ENCODE data around the gene FANK1.

DNA sequence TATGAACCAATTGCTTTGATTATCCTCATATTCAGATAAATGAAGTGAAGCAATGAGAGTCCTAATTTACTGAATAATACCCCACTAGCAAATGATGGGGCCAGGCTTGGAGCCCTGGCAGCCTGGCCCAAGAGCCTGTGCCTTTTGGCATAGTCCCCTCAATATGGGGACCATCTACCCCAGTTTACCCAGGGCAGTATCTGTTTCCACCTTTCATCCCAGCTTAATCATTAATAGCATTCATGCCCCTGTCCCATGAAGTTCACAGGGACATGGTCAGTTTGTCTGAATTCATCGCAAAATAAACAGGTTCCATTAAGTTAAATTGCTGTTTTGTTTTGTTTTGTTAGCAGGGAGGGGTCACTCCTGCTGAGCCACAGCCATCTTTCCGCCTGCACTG, 47.5 kb upstream of the FANK1 start:
- TF ChIP-seq, protein P1, sequence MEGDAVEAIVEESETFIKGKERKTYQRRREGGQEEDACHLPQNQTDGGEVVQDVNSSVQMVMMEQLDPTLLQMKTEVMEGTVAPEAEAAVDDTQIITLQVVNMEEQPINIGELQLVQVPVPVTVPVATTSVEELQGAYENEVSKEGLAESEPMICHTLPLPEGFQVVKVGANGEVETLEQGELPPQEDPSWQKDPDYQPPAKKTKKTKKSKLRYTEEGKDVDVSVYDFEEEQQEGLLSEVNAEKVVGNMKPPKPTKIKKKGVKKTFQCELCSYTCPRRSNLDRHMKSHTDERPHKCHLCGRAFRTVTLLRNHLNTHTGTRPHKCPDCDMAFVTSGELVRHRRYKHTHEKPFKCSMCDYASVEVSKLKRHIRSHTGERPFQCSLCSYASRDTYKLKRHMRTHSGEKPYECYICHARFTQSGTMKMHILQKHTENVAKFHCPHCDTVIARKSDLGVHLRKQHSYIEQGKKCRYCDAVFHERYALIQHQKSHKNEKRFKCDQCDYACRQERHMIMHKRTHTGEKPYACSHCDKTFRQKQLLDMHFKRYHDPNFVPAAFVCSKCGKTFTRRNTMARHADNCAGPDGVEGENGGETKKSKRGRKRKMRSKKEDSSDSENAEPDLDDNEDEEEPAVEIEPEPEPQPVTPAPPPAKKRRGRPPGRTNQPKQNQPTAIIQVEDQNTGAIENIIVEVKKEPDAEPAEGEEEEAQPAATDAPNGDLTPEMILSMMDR (IDR thresholded peaks at IDR 0.05): no peak
- no peak for TF ChIP-seq POLR2AphosphoS5 (IDR thresholded peaks at IDR 0.05)

All from upper lobe of left lung (tissue), 4 donors.